H9 (cell line): ENCODE measurements around the gene IZUMO1. TPM values are rescaled to one million over a fixed set of nuclear protein-coding genes. Genes with fewer than 3 reads are reported as not detected.

Experiments
- DNase-seq: peaks from one replicate; pipeline ENCODE4 v3.0.0-alpha.2; 2017
- H2AFZ ChIP-seq: one replicate; pipeline ENCODE4 v1.6.1; 2013; ENCODE audit warnings: mild to moderate bottlenecking, low read length, control low read depth, moderate library complexity
- H2AK5ac ChIP-seq: 2 replicates; pipeline ENCODE4 v1.6.1; 2013; ENCODE audit warnings: low read length, control low read depth, mixed read lengths; ENCODE audit not compliant: insufficient read length
- H2BK120ac ChIP-seq: one replicate; pipeline ENCODE4 v1.6.1; 2013; ENCODE audit warnings: low read depth, mild to moderate bottlenecking, low read length, control low read depth, inconsistent platforms; ENCODE audit not compliant: poor library complexity, severe bottlenecking
- H2BK12ac ChIP-seq: 2 replicates; pipeline ENCODE4 v1.6.1; 2013; ENCODE audit warnings: low read length, control low read depth, mixed read lengths, low read depth; ENCODE audit not compliant: insufficient read length
- H2BK15ac ChIP-seq: 2 replicates; pipeline ENCODE4 v1.6.1; 2013; ENCODE audit warnings: low read depth, low read length, control low read depth
- H2BK20ac ChIP-seq: one replicate; pipeline ENCODE4 v1.6.1; 2013; ENCODE audit warnings: low read depth, mild to moderate bottlenecking, low read length, control low read depth, inconsistent platforms; ENCODE audit not compliant: poor library complexity, severe bottlenecking
- H2BK5ac ChIP-seq: 2 replicates; pipeline ENCODE4 v1.6.1; 2013; ENCODE audit warnings: low read length, control low read depth, mixed read lengths; ENCODE audit not compliant: insufficient read length
- H3K14ac ChIP-seq: 2 replicates; pipeline ENCODE4 v1.6.1; 2013; ENCODE audit warnings: low read length, control low read depth; ENCODE audit not compliant: insufficient read depth
- H3K18ac ChIP-seq: 2 replicates; pipeline ENCODE4 v1.6.1; 2013; ENCODE audit warnings: low read depth, mild to moderate bottlenecking, mixed read lengths, low read length, control low read depth; ENCODE audit not compliant: insufficient read length
- H3K23ac ChIP-seq: 2 replicates; pipeline ENCODE4 v1.6.1; 2013; ENCODE audit warnings: low read length, control low read depth, mixed read lengths, low read depth; ENCODE audit not compliant: insufficient read length
- H3K23me2 ChIP-seq: 2 replicates; pipeline ENCODE4 v1.6.1; 2013; ENCODE audit warnings: low read depth, mild to moderate bottlenecking, mixed read lengths, low read length, control low read depth; ENCODE audit not compliant: insufficient read length, poor library complexity, severe bottlenecking
- H3K27ac ChIP-seq: 2 replicates; pipeline ENCODE4 v1.5.1; 2013; ENCODE audit warnings: low read length, control low read depth, mixed read lengths, low read depth; ENCODE audit not compliant: insufficient read length
- H3K27me3 ChIP-seq: 2 replicates; pipeline ENCODE4 v1.6.1; 2013; ENCODE audit warnings: low read length, control low read depth, inconsistent platforms; ENCODE audit not compliant: insufficient read depth
- H3K4ac ChIP-seq: 2 replicates; pipeline ENCODE4 v1.6.1; 2013; ENCODE audit warnings: low read depth, mild to moderate bottlenecking, control low read depth, inconsistent platforms, low read length, moderate library complexity
- H3K4me1 ChIP-seq: 2 replicates; pipeline ENCODE4 v1.6.1; 2013; ENCODE audit warnings: low read length, control low read depth, inconsistent platforms; ENCODE audit not compliant: insufficient read depth
- H3K4me2 ChIP-seq: 2 replicates; pipeline ENCODE4 v1.6.1; 2013; ENCODE audit warnings: low read length, control low read depth, mixed read lengths; ENCODE audit not compliant: insufficient read length, insufficient read depth
- H3K56ac ChIP-seq: 2 replicates; pipeline ENCODE4 v1.6.1; 2013; ENCODE audit warnings: low read depth, mild to moderate bottlenecking, mixed read lengths, low read length, control low read depth; ENCODE audit not compliant: insufficient read length
- H3K79me1 ChIP-seq: 2 replicates; pipeline ENCODE4 v1.6.1; 2013; ENCODE audit warnings: low read depth, mild to moderate bottlenecking, moderate library complexity, low read length, control low read depth, inconsistent platforms; ENCODE audit not compliant: insufficient read depth, poor library complexity, severe bottlenecking
- H3K79me2 ChIP-seq: 2 replicates; pipeline ENCODE4 v1.6.1; 2013; ENCODE audit warnings: low read length, control low read depth, inconsistent platforms; ENCODE audit not compliant: insufficient read depth
- H3K9ac ChIP-seq: 2 replicates; pipeline ENCODE4 v1.6.1; 2013; ENCODE audit warnings: low read length, control low read depth, mixed read lengths; ENCODE audit not compliant: insufficient read length; ENCODE audit errors: extremely low read depth
- H3K9me3 ChIP-seq: one replicate; pipeline ENCODE4 v1.6.1; 2013; ENCODE audit warnings: low read depth, low read length, inconsistent platforms; ENCODE audit not compliant: control insufficient read depth
- H3T11ph ChIP-seq: one replicate; pipeline ENCODE4 v1.6.1; 2013; ENCODE audit warnings: mild to moderate bottlenecking, low read length, control low read depth, inconsistent platforms
- H4K20me1 ChIP-seq: one replicate; pipeline ENCODE4 v1.6.1; 2013; ENCODE audit not compliant: control insufficient read depth, insufficient read length, insufficient read depth
- H4K5ac ChIP-seq: 2 replicates; pipeline ENCODE4 v1.6.1; 2013; ENCODE audit warnings: low read depth, mild to moderate bottlenecking, mixed read lengths, low read length, control low read depth; ENCODE audit not compliant: insufficient read length
- H4K8ac ChIP-seq: replicated peaks from 2 replicates; pipeline ENCODE4 v1.6.1; 2013; ENCODE audit warnings: low read length, control low read depth, mixed read lengths, low read depth; ENCODE audit not compliant: insufficient read length
- H4K91ac ChIP-seq: 2 replicates; pipeline ENCODE4 v1.6.1; 2013; ENCODE audit warnings: low read depth, mild to moderate bottlenecking, moderate library complexity, mixed read lengths, low read length, control low read depth; ENCODE audit not compliant: insufficient read length
- H3K27ac Mint-ChIP-seq, 3 experiments: 2 replicates in 2 of 3; 3 replicates in 1 of 3; pipeline ENCODE4 v1.8.0; 2020 to 2021; ENCODE audit warnings: mixed read lengths in 3 of 3, mild to moderate bottlenecking in 1 of 3, moderate library complexity in 1 of 3
- H3K27me3 Mint-ChIP-seq: 2 replicates; pipeline ENCODE4 v1.8.0; 2021; ENCODE audit warnings: low read depth, mild to moderate bottlenecking, moderate library complexity, mixed read lengths
- H3K36me3 Mint-ChIP-seq, 3 experiments: 2 replicates in 2 of 3; 3 replicates in 1 of 3; pipeline ENCODE4 v1.8.0; 2020 to 2021; ENCODE audit warnings: low read depth in 3 of 3, mixed read lengths in 3 of 3; ENCODE audit not compliant: insufficient read depth in 1 of 3
- H3K4me1 Mint-ChIP-seq, 2 experiments: 2 replicates each; pipeline ENCODE4 v1.8.0; 2020; ENCODE audit warnings: mixed read lengths in 2 of 2
- H3K4me3 Mint-ChIP-seq, 2 experiments: 2 replicates in 1 of 2; 3 replicates in 1 of 2; pipeline ENCODE4 v1.8.0; 2020 to 2021; ENCODE audit warnings: mild to moderate bottlenecking in 2 of 2, mixed read lengths in 2 of 2, moderate library complexity in 1 of 2
- H3K9me3 Mint-ChIP-seq, 2 experiments: 2 replicates in 1 of 2; 3 replicates in 1 of 2; pipeline ENCODE4 v1.8.0; 2020; ENCODE audit warnings: mild to moderate bottlenecking in 2 of 2, mixed read lengths in 2 of 2, moderate library complexity in 1 of 2
- WGBS: extraction: QIAGEN DNeasy Blood & Tissue Kit; methylation state at CpG from one replicate; pipeline ENCODE4 v1.1.7; 2013; ENCODE audit warnings: missing lambda C conversion rate, low lambda C conversion rate, mixed read lengths; ENCODE audit not compliant: insufficient read length; ENCODE audit errors: extremely low coverage; 5-methylcytosine and 5-hydroxymethylcytosine counted together
- total RNA-seq: library from RNA; stranded (reverse); gene quantifications from 2 replicates; pipeline ENCODE4 v1.2.1, GENCODE V29; 2021
- TF ChIP-seq, protein P1 (sequence below): fragments of 200-600 bp; sonication (generic); conservative IDR thresholded peaks from 3 replicates; pipeline ENCODE4 v1.8.0; 2021; ENCODE audit warnings: antibody characterized with exemption, mild to moderate bottlenecking

The IZUMO1 gene
- total RNA-seq, 1 experiment from 2014 or later, result 3.7 TPM

DNA sequence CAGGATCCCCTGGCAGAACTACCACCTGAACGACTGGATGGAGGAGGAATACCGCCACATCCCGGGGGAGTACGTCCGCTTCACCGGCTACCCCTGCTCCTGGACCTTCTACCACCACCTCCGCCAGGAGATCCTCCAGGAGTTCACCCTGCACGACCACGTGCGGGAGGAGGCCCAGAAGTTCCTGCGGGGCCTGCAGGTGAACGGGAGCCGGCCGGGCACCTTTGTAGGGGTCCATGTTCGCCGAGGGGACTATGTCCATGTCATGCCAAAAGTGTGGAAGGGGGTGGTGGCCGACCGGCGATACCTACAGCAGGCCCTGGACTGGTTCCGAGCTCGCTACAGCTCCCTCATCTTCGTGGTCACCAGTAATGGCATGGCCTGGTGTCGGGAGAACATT is 43.4 kb downstream of the IZUMO1 start:
- H3K79me2 ChIP-seq, result no peaks in the 10 kb centered on the region
- H3K9ac ChIP-seq, result no peak overlapping the region
- no peak overlapping the region for H2BK12ac ChIP-seq
- no peak overlapping the region for H2BK120ac ChIP-seq
- Mint-ChIP-seq H3K27me3 (no peaks in the 10 kb centered on the region), H3K27ac (no peak overlapping the region), H3K4me1 (peaks cover 2 to 7% of the 10 kb centered on the region in 2 experiments), H3K4me3 (no peak overlapping the region), H3K36me3 (peaks cover 24 to 37% (median 33%) of the 10 kb centered on the region in 3 experiments), H3K9me3 (peaks cover 2 to 4% of the 10 kb centered on the region in 2 experiments; a peak in 3 of 5 replicates)
- no peak overlapping the region for H3K14ac ChIP-seq
- H3K9me3 ChIP-seq, result no peaks in the 10 kb centered on the region
- H4K5ac ChIP-seq, result no peak overlapping the region
- no peaks in the 10 kb centered on the region for H3K23me2 ChIP-seq
- no peak overlapping the region for H3T11ph ChIP-seq
- no peak overlapping the region for H3K56ac ChIP-seq
- no peak overlapping the region for H2BK20ac ChIP-seq
- no peaks in the 10 kb centered on the region for H4K20me1 ChIP-seq
- WGBS, result no CpG with 5 or more reads among the region's 23 CpGs
- no peak overlapping the region for H3K4ac ChIP-seq
- H4K91ac ChIP-seq, result no peak overlapping the region
- H4K8ac ChIP-seq, result no peak overlapping the region
- no peaks in the 10 kb centered on the region for H3K4me1 ChIP-seq
- no peak overlapping the region for H2AK5ac ChIP-seq
- no peak overlapping the region for H3K18ac ChIP-seq
- H2BK5ac ChIP-seq, result no peak overlapping the region
- H3K27me3 ChIP-seq, result no peaks in the 10 kb centered on the region
- H2AFZ ChIP-seq, result no peak overlapping the region
- no peak overlapping the region for H2BK15ac ChIP-seq
- no peak for DNase-seq
- no peak overlapping the region for H3K23ac ChIP-seq
- no peaks in the 10 kb centered on the region for H3K79me1 ChIP-seq
- TF ChIP-seq, protein P1, sequence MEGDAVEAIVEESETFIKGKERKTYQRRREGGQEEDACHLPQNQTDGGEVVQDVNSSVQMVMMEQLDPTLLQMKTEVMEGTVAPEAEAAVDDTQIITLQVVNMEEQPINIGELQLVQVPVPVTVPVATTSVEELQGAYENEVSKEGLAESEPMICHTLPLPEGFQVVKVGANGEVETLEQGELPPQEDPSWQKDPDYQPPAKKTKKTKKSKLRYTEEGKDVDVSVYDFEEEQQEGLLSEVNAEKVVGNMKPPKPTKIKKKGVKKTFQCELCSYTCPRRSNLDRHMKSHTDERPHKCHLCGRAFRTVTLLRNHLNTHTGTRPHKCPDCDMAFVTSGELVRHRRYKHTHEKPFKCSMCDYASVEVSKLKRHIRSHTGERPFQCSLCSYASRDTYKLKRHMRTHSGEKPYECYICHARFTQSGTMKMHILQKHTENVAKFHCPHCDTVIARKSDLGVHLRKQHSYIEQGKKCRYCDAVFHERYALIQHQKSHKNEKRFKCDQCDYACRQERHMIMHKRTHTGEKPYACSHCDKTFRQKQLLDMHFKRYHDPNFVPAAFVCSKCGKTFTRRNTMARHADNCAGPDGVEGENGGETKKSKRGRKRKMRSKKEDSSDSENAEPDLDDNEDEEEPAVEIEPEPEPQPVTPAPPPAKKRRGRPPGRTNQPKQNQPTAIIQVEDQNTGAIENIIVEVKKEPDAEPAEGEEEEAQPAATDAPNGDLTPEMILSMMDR, result no peak
- no peak overlapping the region for H3K4me2 ChIP-seq
- no peak overlapping the region for H3K27ac ChIP-seq
